ENCODE measurements around the gene COG7.
"Not testable (repeated sequence)": the region's sequence is repeated elsewhere in the genome, so short reads cannot be mapped to it uniquely, and the experiment has no call there.

COG7 gene

GRCh38 chr16:23368469-23368868 lies 84.5 kb downstream of the COG7 start:
- TF ChIP-seq ZFX (IDR thresholded peaks at IDR 0.05; ENCODE audit: borderline replicate concordance) = no peak
- no peak for TF ChIP-seq CTCF (IDR thresholded peaks at IDR 0.05)
- H3K27ac ChIP-seq = no peak overlapping the region

- no peak for TF ChIP-seq CTCF (IDR thresholded peaks at IDR 0.05)
- TF ChIP-seq ZFX (IDR thresholded peaks at IDR 0.05; ENCODE audit: borderline replicate concordance) = no peak
- no peak overlapping the region for H3K27ac ChIP-seq
These were observed 85.0 kb downstream of the COG7 start for GRCh38 chr16:23367988-23368387.

GRCh38 chr16:23367564-23367963 lies 85.4 kb downstream of the COG7 start:
- no peak overlapping the region for H3K27ac ChIP-seq
- TF ChIP-seq ZFX (IDR thresholded peaks at IDR 0.05; ENCODE audit: borderline replicate concordance) (no peak), CTCF (IDR thresholded peaks at IDR 0.05) (no peak)

- H3K27ac ChIP-seq = not testable (repeated sequence)
These were observed 86.6 kb downstream of the COG7 start for GRCh38 chr16:23366341-23366740.

- no peak for TF ChIP-seq CTCF (IDR thresholded peaks at IDR 0.05)
- no peak for TF ChIP-seq ZFX (IDR thresholded peaks at IDR 0.05; ENCODE audit: borderline replicate concordance)
- no peak overlapping the region for H3K27ac ChIP-seq
These were observed 87.3 kb downstream of the COG7 start for GRCh38 chr16:23365602-23366240.

- no peak for TF ChIP-seq ZFX (IDR thresholded peaks at IDR 0.05; ENCODE audit: borderline replicate concordance)
- no peak for TF ChIP-seq CTCF (IDR thresholded peaks at IDR 0.05)
- peak overlapping the region; percentile 67 for H3K27ac ChIP-seq
These were observed 90.3 kb downstream of the COG7 start for GRCh38 chr16:23362460-23363317.

- TF ChIP-seq CTCF (IDR thresholded peaks at IDR 0.05) = no peak
- no peak for TF ChIP-seq ZFX (IDR thresholded peaks at IDR 0.05; ENCODE audit: borderline replicate concordance)
- H3K27ac ChIP-seq = no peak overlapping the region
These were observed 93.8 kb downstream of the COG7 start for GRCh38 chr16:23359092-23359760.

All from 22Rv1 (cell line).